WTC11 (cell line): ENCODE measurements around the gene RGS6.

Source experiments
- ATF6 ChIP-seq: sonication (generic); formaldehyde crosslinking; IDR thresholded peaks from 2 replicates; pipeline ENCODE4 v1.8.1; 2023; ENCODE audit warnings: mild to moderate bottlenecking, missing genetic modification reagents
- CTCF ChIP-seq: fragments of 200-600 bp; IDR thresholded peaks from 2 replicates; pipeline ENCODE4 v1.8.0; 2022; ENCODE audit warnings: antibody characterized with exemption
- FOXJ3 ChIP-seq: sonication (generic); formaldehyde crosslinking; IDR thresholded peaks from 2 replicates; pipeline ENCODE4 v1.9.0; 2021; ENCODE audit warnings: missing genetic modification reagents, mild to moderate bottlenecking, borderline replicate concordance
- HMGXB4 ChIP-seq: sonication (generic); formaldehyde crosslinking; IDR thresholded peaks from 2 replicates; pipeline ENCODE4 v1.8.1; 2023; ENCODE audit warnings: mild to moderate bottlenecking, moderate library complexity, missing genetic modification reagents
- ZNF121 ChIP-seq: sonication (generic); formaldehyde crosslinking; IDR thresholded peaks from 2 replicates; pipeline ENCODE4 v1.8.0; 2023; ENCODE audit warnings: missing genetic modification reagents

GRCh38 chr14:72023128-72024042, 91.2 kb downstream of the RGS6 start:
- TF ChIP-seq CTCF (no peak), ZNF121 (CRISPR knock-in tag) (no peak), ATF6 (no peak), HMGXB4 (CRISPR knock-in tag) (no peak), FOXJ3 (no peak)
